HG02571 (cell line): ENCODE data around the gene IRS1.

ENCODE experiments used
- ATAC-seq: cut with Tn5 transposase; IDR thresholded peaks from one replicate; pipeline ENCODE4 v1.9.1; 2021; ENCODE audit warnings: mild to moderate bottlenecking, moderate library complexity; ENCODE audit not compliant: unreplicated experiment

Gene IRS1

GRCh38 chr2:226692521-226693126 lies 107.0 kb downstream of the IRS1 start:
- no peak for ATAC-seq

GRCh38 chr2:226691255-226691654 lies 108.4 kb downstream of the IRS1 start:
- no peak for ATAC-seq

GRCh38 chr2:226690461-226691024 lies 109.1 kb downstream of the IRS1 start:
- no peak for ATAC-seq

GRCh38 chr2:226687641-226688253 lies 111.9 kb downstream of the IRS1 start:
- ATAC-seq: no peak

- no peak for ATAC-seq
Observed at GRCh38 chr2:226684563-226684959, 115.1 kb downstream of the IRS1 start.

GRCh38 chr2:226683944-226684562 lies 115.6 kb downstream of the IRS1 start:
- ATAC-seq: no peak

GRCh38 chr2:226683196-226683595 lies 116.4 kb downstream of the IRS1 start:
- ATAC-seq: no peak
